GM18505 (cell line): ENCODE measurements around the gene RAB27B.

Experiments
- ATAC-seq: cut with Tn5 transposase; IDR thresholded peaks from one replicate; pipeline ENCODE4 v1.9.1; 2021; ENCODE audit not compliant: unreplicated experiment
- POLR2A ChIP-seq: IDR thresholded peaks from 4 replicates; pipeline ENCODE4 v1.6.1; 2011; ENCODE audit warnings: borderline replicate concordance; ENCODE audit not compliant: insufficient read depth, insufficient read length; ENCODE audit errors: extremely low read depth

RAB27B gene

GRCh38 chr18:54923339-54923956 lies 95.2 kb downstream of the RAB27B start:
- no peak for ATAC-seq
- TF ChIP-seq POLR2A: no peak

GRCh38 chr18:54924948-54925347 lies 96.7 kb downstream of the RAB27B start:
- no peak for TF ChIP-seq POLR2A
- ATAC-seq: no peak

DNA sequence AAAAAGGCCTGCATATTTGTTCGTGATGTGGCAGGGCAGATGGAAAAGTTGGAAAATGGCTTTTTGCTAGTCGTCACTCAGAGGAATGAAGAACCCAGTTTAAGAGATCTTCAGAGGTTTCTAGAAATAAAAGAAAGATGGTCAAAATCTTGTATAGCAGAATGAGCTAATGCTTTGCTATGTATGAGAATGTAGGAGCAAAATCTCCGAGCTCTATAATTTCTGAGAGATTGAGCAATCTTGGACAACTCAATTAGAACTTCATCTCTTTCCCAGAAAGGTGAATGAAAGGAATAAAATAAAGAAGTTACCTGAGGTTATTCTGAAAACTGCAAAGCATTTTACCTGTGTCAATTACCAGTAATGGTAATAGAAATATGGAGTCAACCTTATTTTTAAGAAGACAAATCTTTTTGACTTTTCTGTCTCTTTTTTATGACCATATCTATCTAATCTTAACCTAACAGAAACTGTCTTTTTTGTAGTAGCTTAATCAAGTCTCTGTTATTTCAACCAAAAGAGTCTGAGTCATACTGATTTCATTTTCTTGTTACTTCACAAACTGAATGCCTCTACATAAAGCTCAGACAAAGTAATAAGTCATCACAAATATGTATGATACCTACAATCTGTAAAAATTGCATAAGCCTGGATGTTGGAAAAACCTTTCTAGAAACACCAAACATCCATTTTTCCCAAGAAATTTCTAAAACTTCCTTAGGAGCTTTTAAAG lies 98.5 kb downstream of the RAB27B start:
- TF ChIP-seq POLR2A: no peak
- ATAC-seq: no peak

DNA sequence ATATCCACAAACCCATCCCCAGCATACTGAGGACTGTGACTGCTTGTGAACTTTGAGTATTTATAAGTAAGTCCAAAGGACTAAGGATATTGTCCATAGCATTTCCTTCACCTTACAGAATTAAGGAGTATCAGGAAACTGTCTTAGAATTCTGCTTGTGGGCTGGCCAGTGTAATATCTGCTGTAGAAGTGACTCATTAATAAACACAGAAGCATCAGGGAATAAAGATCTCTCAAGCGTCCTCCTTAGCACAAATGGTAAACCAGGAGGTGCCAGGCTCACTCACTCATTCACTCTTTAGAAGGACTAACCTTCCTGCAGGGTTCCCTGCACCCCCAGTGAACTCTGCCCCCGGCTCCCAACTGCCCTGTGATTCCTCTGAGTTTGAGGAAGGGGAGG lies 100.0 kb downstream of the RAB27B start:
- TF ChIP-seq POLR2A: no peak
- ATAC-seq: no peak

DNA sequence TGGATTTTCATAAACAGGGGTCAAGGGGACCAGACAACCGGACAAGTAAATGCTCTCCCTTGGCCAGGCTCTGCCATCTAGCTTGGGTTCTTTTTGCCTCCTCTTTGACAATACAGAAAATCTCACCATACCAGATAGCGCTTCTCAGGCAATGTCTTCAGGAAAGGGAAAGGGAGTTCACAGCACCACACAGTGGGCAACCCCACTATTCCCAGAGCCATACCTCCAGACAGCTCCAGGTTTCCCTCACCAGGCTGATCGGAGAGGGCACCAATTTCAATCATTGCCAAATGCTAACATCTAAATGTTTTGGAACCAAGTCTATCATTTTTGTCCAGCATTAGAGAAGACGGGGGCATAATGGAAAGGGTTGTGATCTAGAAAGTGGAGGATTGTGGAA lies 102.9 kb downstream of the RAB27B start:
- ATAC-seq: no peak
- no peak for TF ChIP-seq POLR2A

GRCh38 chr18:54932472-54932871 lies 104.2 kb downstream of the RAB27B start:
- no peak for ATAC-seq

DNA sequence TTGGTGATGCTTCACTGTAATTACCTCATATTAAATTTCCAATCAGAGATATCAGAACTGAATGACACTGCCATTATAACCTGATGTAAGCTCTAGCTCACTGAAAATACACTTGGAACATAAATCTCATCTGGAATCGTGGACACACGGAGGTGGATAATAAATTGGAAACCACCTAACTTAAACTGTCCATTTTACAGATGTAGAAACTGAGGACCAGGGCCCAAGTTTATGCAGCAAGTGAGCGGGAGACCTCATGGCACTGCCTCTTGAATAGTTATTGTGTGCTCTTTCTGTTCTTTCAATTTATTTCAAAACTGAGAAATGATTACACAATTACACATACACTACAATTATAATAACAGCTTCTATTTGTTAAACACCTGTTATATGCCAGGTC lies 110.2 kb downstream of the RAB27B start:
- TF ChIP-seq POLR2A: no peak
- ATAC-seq: no peak

More at GRCh38 chr18:54932472-54932871, 104.2 kb downstream of the RAB27B start:
- no peak for TF ChIP-seq POLR2A

DNA sequence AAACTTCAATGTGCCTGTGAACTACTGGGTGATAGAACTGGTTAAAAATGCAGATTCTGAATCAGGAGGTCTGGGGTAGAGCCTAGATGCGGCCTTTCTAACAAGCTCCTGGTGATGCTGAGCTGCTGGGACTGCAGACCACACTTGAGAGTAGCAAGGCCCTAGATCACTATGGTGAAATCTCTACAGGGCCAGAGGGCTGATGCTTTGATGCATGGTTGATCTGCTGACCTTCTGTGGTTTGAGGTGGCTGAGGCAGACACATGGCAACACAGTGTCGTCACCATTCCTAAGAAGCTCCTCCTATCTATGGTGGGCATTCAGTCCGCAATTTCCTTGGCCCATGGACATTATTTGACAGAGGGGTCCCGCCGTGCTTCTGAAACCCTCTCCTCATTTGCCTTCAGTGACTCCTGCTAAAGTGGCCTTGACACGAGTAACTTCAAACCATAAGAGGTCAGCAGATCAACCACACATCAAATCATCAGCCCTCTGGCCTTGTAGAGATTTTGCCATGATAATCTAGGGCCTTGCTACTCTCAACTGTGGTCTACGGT lies 111.2 kb downstream of the RAB27B start:
- ATAC-seq: no peak
- TF ChIP-seq POLR2A: no peak

GRCh38 chr18:54942144-54942543 lies 113.9 kb downstream of the RAB27B start:
- ATAC-seq: no peak

DNA sequence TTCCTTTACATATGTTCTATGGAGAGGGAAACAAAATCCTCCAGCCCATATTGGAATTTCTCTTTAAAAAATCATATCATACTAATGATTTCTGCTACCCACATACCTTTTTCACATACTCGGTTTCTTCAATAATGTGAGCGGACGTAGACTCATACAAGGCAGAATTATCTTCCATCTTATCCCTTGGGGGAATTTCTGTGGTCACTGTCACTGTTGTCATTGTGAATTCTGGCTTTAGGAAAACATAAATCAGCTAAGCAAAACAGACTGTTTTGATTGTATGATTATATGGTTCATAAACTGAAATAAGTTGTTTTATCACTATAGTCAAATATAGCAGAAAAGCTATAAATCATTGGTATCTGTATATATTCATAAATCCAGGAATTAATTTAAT lies 114.3 kb downstream of the RAB27B start:
- no peak for TF ChIP-seq POLR2A
- no peak for ATAC-seq

More at GRCh38 chr18:54942144-54942543, 113.9 kb downstream of the RAB27B start:
- no peak for TF ChIP-seq POLR2A
